GM12878 (cell line): ENCODE measurements around the gene NHEJ1. TPM values are rescaled to one million over a fixed set of nuclear protein-coding genes. Genes with fewer than 3 reads are reported as not detected.

Source experiments
- ATAC-seq: fragments of 200-7000 bp; cut with Tn5 transposase; 3 replicates; pipeline ENCODE4 v1.9.1; 2020; ENCODE audit warnings: mild to moderate bottlenecking, moderate library complexity
- BruUV-seq: library from RNA; stranded (reverse); fragments of 400-500 nt; replicated peaks from 2 replicates; lab custom pipeline; 2021; lab: Mats Ljungman, UMichigan
- CTCF ChIA-PET: fragments of 300-600 bp; sonication (Branson Sonifier 250); formaldehyde crosslinking; extraction: SDS; loops from one replicate; lab custom pipeline; 2021; ENCODE audit warnings: inconsistent platforms; lab: Yijun Ruan, JAX
- POLR2A ChIA-PET: fragments of 350-600 bp; formaldehyde crosslinking; extraction: SDS; loops from one replicate; lab custom pipeline; 2021; ENCODE audit warnings: inconsistent platforms; lab: Charles Lee
- RAD21 ChIA-PET: fragments of 300-600 bp; sonication (Branson Sonifier 250); formaldehyde crosslinking; loops from one replicate; lab custom pipeline; 2023; ENCODE audit warnings: antibody characterized with exemption; ENCODE audit not compliant: unreplicated experiment; lab: Charles Lee
- SMC1A ChIA-PET: fragments of 300-600 bp; sonication (Branson Sonifier 250); formaldehyde crosslinking; loops from one replicate; lab custom pipeline; 2023; ENCODE audit not compliant: unreplicated experiment, uncharacterized antibody; lab: Charles Lee
- DNase-seq: peaks from one replicate; pipeline ENCODE4 v3.0.0-alpha.2; 2011; ENCODE audit warnings: low read depth, low spot score
- FAIRE-seq: peaks from 3 replicates; lab custom pipeline; 2011; peaks lifted over from hg19 to GRCh38; lab: Jason Lieb, UNC
- H2AFZ ChIP-seq: 2 replicates; pipeline ENCODE4 v1.6.0; 2011; ENCODE audit warnings: low read depth, low read length, control low read depth; ENCODE audit not compliant: control insufficient read depth
- H3K27ac ChIP-seq: 2 replicates; pipeline ENCODE4 v1.5.1; 2011; ENCODE audit warnings: control low read depth; ENCODE audit not compliant: control insufficient read depth, insufficient read depth
- H3K27me3 ChIP-seq, 2 experiments: replicated peaks in 1 of 2; 2 replicates each; pipeline versions ENCODE4 v1.6.0 to v1.6.1; 2011; ENCODE audit warnings: low read length in 1 of 2; ENCODE audit not compliant: control insufficient read depth in 2 of 2, insufficient read depth in 2 of 2
- H3K36me3 ChIP-seq, 2 experiments: 2 replicates each; pipeline ENCODE4 v1.5.1; 2011; ENCODE audit warnings: low read length in 1 of 2; ENCODE audit not compliant: control insufficient read depth in 2 of 2, insufficient read depth in 2 of 2
- H3K4me1 ChIP-seq: 2 replicates; pipeline ENCODE4 v1.6.1; 2011; ENCODE audit warnings: mild to moderate bottlenecking, low read length, moderate library complexity, mixed read lengths; ENCODE audit not compliant: control insufficient read depth, insufficient read depth
- H3K4me2 ChIP-seq: 2 replicates; pipeline ENCODE4 v1.6.0; 2011; ENCODE audit warnings: control low read depth; ENCODE audit not compliant: control insufficient read depth, insufficient read depth
- H3K4me3 ChIP-seq: fragments of 200-600 bp; sonication (generic); 2 replicates; pipeline ENCODE4 v1.5.1; 2016
- H3K79me2 ChIP-seq: 2 replicates; pipeline ENCODE4 v1.6.0; 2011; ENCODE audit warnings: low read length; ENCODE audit not compliant: control insufficient read depth, insufficient read depth
- H3K9ac ChIP-seq: 2 replicates; pipeline ENCODE4 v1.8.0; 2011; ENCODE audit warnings: low read length, control low read depth, mixed read lengths; ENCODE audit not compliant: control insufficient read depth, insufficient read depth
- H3K9me3 ChIP-seq: replicated peaks from 3 replicates; pipeline ENCODE4 v1.5.1; 2011; ENCODE audit warnings: mild to moderate bottlenecking, low read length; ENCODE audit not compliant: control insufficient read depth, insufficient read depth
- H4K20me1 ChIP-seq: 2 replicates; pipeline ENCODE4 v1.6.0; 2011; ENCODE audit not compliant: control insufficient read depth, insufficient read depth
- CEBPB ChIP-seq, 2 experiments: fragments of 150-350 bp in 1 of 2; IDR thresholded peaks; 2 replicates each; pipeline ENCODE4 v1.6.1; 2012 to 2014; ENCODE audit warnings: low read depth in 2 of 2, low read length in 2 of 2, borderline replicate concordance in 1 of 2, inconsistent platforms in 1 of 2
- FOXK2 ChIP-seq: fragments of 450-650 bp; IDR thresholded peaks from 2 replicates; pipeline ENCODE4 v1.6.1; 2017; ENCODE audit warnings: mild to moderate bottlenecking, moderate library complexity
- NFYB ChIP-seq: IDR thresholded peaks from 2 replicates; pipeline ENCODE4 v1.6.1; 2011; ENCODE audit warnings: low read depth, mild to moderate bottlenecking, low read length, improper control_type of control experiment, moderate library complexity; ENCODE audit not compliant: insufficient read depth
- ZBED1 ChIP-seq: IDR thresholded peaks from 2 replicates; pipeline ENCODE4 v1.6.1; 2016; ENCODE audit warnings: borderline replicate concordance
- WGBS: methylation state at CpG from one replicate; pipeline ENCODE4 v1.1.6; 2016; ENCODE audit warnings: low lambda C conversion rate; ENCODE audit not compliant: insufficient replicate concordance, insufficient coverage; ENCODE audit errors: missing lambda C conversion rate; 5-methylcytosine and 5-hydroxymethylcytosine counted together
- in situ Hi-C: fragments of 300-500 bp; cut with MboI; formaldehyde crosslinking; loops from 9 replicates; pipeline ENCODE4 v1.14.3; 2018; ENCODE audit warnings: mixed read lengths
- intact Hi-C: fragments of 100-400 bp; cut with micrococcal nuclease; formaldehyde crosslinking; loops from one replicate; pipeline ENCODE4 v1.14.2; 2022; ENCODE audit not compliant: unreplicated experiment
- polyA plus RNA-seq, 11 experiments: library from polyadenylated mRNA; depleted of rRNA in 4 of 11; unstranded in 6 of 11; stranded (reverse) in 5 of 11; fragments of >200 nt; fragmentation: Nextera tagmentation in 4 of 11; fragmentation: Illumina TruSeq in 1 of 11; extraction: Ambion mirVana in 4 of 11; extraction: Trizol in 1 of 11; gene quantifications; 1 replicate in 1 of 11; 2 replicates in 10 of 11; pipeline versions ENCODE4 v1.2.1 to v1.2.3, GENCODE V29; 2011 to 2016; ENCODE audit warnings: inconsistent platforms in 2 of 11, missing spikeins in 2 of 11, low read depth in 1 of 11
- total RNA-seq, 4 experiments: library from RNA; depleted of rRNA in 3 of 4; stranded (reverse); fragments of >200 nt in 3 of 4; fragmentation: Illumina TruSeq in 1 of 4; extraction: Trizol in 1 of 4; gene quantifications; 2 replicates each; pipeline versions ENCODE4 v1.2.1 to v1.2.3, GENCODE V29; 2013 to 2021
- TF ChIP-seq, protein P1 (sequence below): IDR thresholded peaks from 2 replicates; pipeline ENCODE4 v1.6.1; 2011; ENCODE audit warnings: low read depth, low read length, improper control_type of control experiment, borderline replicate concordance

The NHEJ1 gene
- total and polyA plus RNA-seq, 10 of the 15 experiments (the other 5 are each of a cell fraction or from before 2014, with no cell fraction given): 11.8 to 20.2 (median 17.0) TPM

DNA sequence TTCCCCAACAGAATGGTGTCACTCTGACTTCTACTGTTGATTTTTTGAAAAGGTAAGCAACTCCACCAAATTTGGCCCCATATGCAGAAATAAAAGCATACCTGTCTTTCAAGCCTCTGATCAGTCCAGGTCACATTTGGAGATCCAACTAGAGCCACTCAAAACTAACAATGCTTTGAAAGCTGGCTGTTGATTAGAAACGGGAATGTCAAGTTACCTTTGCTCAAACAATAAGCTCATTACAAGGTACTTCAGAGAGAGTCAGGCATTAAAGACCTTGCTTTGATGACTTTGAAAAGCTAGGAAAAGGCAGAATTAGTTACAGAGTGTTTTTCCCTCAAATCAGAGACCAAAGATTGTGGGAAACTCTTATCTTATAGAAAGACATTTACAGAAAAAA, 95.1 kb downstream of the NHEJ1 start:
- H3K9me3 ChIP-seq: no peaks in the 10 kb centered on the region
- no peaks in the 10 kb centered on the region for H3K36me3 ChIP-seq
- no peaks in the 10 kb centered on the region for H3K4me1 ChIP-seq
- H3K27ac ChIP-seq: no peak overlapping the region
- H2AFZ ChIP-seq: no peak overlapping the region
- H3K9ac ChIP-seq: no peak overlapping the region
- H4K20me1 ChIP-seq: no peaks in the 10 kb centered on the region
- no TSS peak for BruUV-seq
- ChIA-PET CTCF (interaction anchor here (1.0 to 13.0 kb wide), 6 partner anchors 8 to 88 kb away, joined by 3 to 281 read pairs (median 4); no protein-coding TSS in a partner anchor), POLR2A (no interaction called here), SMC1A (interaction anchor here (0.7 to 2.2 kb wide), 7 partner anchors 30 to 94 kb away, joined by 3 to 7 read pairs (median 5); no protein-coding TSS in a partner anchor), RAD21 (interaction anchor here (1.5 to 1.7 kb wide), 2 partner anchors 54 to 89 kb away, joined by 3 to 4 read pairs; no protein-coding TSS in a partner anchor)
- intact Hi-C loops (no loop called here), in situ Hi-C loops (no loop called here)
- no peak for TF ChIP-seq CEBPB (IDR thresholded peaks at IDR 0.05; ENCODE audit: borderline replicate concordance in 1 of 2, low read depth in 2 of 2, low read length in 2 of 2)
- TF ChIP-seq ZBED1: no peak
- no peak for TF ChIP-seq NFYB
- no peak for TF ChIP-seq FOXK2
- TF ChIP-seq, protein P1, sequence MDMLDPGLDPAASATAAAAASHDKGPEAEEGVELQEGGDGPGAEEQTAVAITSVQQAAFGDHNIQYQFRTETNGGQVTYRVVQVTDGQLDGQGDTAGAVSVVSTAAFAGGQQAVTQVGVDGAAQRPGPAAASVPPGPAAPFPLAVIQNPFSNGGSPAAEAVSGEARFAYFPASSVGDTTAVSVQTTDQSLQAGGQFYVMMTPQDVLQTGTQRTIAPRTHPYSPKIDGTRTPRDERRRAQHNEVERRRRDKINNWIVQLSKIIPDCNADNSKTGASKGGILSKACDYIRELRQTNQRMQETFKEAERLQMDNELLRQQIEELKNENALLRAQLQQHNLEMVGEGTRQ: no peak
- 28% methylated on average over 1 of the region's 1 CpG for WGBS
- H3K27me3 ChIP-seq: peaks cover 2 to 7% of the 10 kb centered on the region in 2 experiments; a peak in 2 of 4 replicates
- no peak for DNase-seq
- H3K4me2 ChIP-seq: no peak overlapping the region
- H3K79me2 ChIP-seq: no peaks in the 10 kb centered on the region
- ATAC-seq: no peak
- FAIRE-seq: no peak
- H3K4me3 ChIP-seq: no peak overlapping the region
